ENCODE measurements around the gene RFC4. TPM values are rescaled to one million over a fixed set of nuclear protein-coding genes. Genes with fewer than 3 reads are reported as not detected.

Gene RFC4
- 9.9 and 10.1 TPM in 2 replicates for total RNA-seq

GRCh38 chr3:186806089-186807055 lies at the start of gene RFC4:
RFC4 (minus strand) TSS chr3:186806482; CDS start chr3:186804713, 1,769 bp downstream.

GRCh38 chr3:186842426-186843038 lies 36.2 kb upstream of the RFC4 start, which contains the start of gene ADIPOQ:
ADIPOQ (plus strand) TSS chr3:186842710; CDS start chr3:186853059, 10,349 bp downstream.

GRCh38 chr3:186783058-186783730 lies 23.1 kb downstream of the RFC4 start, which contains the start of gene EIF4A2:
EIF4A2 (plus strand) TSS chr3:186783577; CDS start chr3:186783611, 34 bp downstream.

Other genes with a start within 250 kb of the RFC4 start
- gene TBCCD1, start 239.1 kb downstream of the RFC4 start, total RNA-seq: 10.2 and 13.6 TPM in 2 replicates
- 55.0 and 64.8 TPM in 2 replicates for gene DNAJB11, start 235.8 kb downstream of the RFC4 start, total RNA-seq
- not detected in 2 replicates for gene AHSG, start 193.4 kb downstream of the RFC4 start, total RNA-seq
- gene FETUB, start 166.1 kb downstream of the RFC4 start, total RNA-seq: not detected in 2 replicates
- gene HRG, start 140.5 kb downstream of the RFC4 start, total RNA-seq: under 0.01 TPM in 1 of 2 replicates, not detected in the other
- not detected in 2 replicates for gene KNG1, start 89.1 kb downstream of the RFC4 start, total RNA-seq
- 564 and 888 TPM in 2 replicates for gene EIF4A2, start 22.9 kb downstream of the RFC4 start, total RNA-seq
- not detected in 2 replicates for gene ADIPOQ, start 36.2 kb upstream of the RFC4 start, total RNA-seq
- 0.43 and 1.7 TPM in 2 replicates for gene ST6GAL1, start 124.0 kb upstream of the RFC4 start, total RNA-seq

Data from smooth muscle cell of bladder (primary cell).